LHCN-M2 (cell line): Measurements from ENCODE around the gene AMPH. TPM values are rescaled to one million over a fixed set of nuclear protein-coding genes. Genes with fewer than 3 reads are reported as not detected.
A peak's percentile ranks its signal among the peaks of the same experiment; 100 is the strongest.

ENCODE experiments used
- DNase-seq: peaks from one replicate; pipeline ENCODE4 v3.0.0-alpha.2; 2012; ENCODE audit warnings: low read depth
- polyA plus RNA-seq: library from polyadenylated mRNA; unstranded; fragments of >200 nt; gene quantifications from one replicate; pipeline ENCODE4 v1.2.1, GENCODE V29; 2012; ENCODE audit warnings: missing spikeins
- total RNA-seq: library from RNA; depleted of rRNA; stranded (reverse); fragments of >200 nt; gene quantifications from 2 replicates; pipeline ENCODE4 v1.2.3, GENCODE V29; 2014; rRNA removed

The AMPH gene
- 0.06 and 0.19 TPM in 2 replicates for total RNA-seq
- 0.05 TPM for polyA plus RNA-seq

DNA sequence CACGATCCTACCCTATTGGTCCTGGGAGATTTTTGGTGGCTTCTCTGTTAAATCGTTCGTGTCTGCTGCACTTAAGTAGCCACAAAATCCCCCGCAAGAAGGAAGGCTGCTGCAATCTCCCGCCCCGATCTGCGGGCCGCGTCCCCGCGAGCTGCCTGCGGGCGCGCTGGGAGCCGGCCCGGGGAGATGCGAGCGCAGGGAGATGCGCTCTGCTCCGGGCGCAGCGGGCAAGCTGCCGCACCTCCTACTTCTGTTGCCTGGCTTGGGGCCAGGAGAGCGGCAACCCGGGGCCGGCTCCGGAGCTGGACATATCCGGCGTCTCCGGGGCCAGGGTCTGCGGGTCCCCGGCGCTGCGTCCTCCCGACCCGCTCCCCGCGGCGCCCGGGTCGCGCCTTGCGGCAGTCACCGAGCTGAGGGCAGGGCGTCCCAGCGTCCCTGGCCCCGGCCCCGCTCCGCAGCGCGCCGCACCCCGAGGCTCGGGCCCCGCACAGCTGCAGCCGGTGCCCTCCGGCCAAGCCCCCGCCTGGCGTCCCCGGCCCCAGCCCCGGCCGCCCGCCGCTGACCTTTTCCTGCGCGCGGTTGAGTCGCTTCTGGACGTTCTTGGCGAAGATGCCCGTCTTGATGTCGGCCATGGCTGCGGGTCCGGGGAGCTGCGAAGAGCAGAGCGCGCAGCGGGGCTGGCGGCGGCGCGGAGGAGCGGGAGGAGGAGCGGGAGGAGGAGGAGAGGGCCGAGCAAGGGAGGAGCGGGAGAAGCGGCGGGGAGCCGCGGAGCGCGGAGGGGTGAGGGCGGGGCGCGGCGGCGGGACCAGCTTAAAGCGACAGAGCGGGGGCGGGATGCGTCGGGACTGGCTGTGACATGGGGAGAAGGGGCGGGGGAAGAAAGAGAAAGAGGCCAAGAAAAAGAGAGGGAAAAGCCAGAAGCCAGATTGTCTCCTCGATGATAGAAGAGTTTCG lies at the start of gene AMPH:
TSS of gene AMPH (minus strand) at position 654 of the 954 bp plus-strand sequence. CDS start at position 632, 22 bp downstream.
- DNase-seq: no peak

DNA sequence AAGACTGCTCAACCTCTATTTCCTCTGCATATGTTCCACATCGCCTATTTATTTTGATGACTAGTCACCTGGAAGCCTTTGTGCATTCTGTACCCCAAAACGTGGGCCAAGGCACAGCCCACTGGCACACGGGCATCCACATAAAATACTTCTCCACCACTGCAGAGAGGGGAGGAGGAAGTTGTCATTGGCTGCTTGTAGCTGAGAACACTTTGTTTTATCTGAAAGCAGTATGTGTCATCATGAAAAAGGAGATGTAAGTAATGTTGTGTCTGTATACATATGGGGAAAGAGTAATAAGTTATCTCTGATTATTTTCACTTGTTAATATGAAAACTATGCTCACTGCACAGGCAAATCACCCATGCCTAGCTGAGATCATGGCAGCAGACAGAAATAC lies 48.2 kb upstream of the AMPH start:
- DNase-seq: no peak

DNA sequence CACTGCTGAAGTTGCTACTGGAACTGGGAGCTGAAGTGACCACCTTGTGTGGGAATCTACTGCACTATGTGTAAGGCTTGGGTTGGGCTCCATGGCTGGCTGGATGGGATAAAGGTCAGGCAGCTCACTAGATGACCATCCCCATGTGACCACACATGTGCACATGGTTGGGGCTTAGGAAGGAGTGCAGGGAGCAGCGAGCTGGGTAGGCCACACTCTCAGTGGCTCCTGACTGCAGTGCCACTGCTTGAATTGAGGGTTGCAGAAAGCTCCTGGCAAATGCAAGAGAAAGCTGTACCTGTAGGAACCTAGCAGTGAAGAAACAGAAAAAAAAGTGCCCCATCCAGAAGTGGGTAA lies 47.5 kb upstream of the AMPH start:
- DNase-seq: no peak

DNA sequence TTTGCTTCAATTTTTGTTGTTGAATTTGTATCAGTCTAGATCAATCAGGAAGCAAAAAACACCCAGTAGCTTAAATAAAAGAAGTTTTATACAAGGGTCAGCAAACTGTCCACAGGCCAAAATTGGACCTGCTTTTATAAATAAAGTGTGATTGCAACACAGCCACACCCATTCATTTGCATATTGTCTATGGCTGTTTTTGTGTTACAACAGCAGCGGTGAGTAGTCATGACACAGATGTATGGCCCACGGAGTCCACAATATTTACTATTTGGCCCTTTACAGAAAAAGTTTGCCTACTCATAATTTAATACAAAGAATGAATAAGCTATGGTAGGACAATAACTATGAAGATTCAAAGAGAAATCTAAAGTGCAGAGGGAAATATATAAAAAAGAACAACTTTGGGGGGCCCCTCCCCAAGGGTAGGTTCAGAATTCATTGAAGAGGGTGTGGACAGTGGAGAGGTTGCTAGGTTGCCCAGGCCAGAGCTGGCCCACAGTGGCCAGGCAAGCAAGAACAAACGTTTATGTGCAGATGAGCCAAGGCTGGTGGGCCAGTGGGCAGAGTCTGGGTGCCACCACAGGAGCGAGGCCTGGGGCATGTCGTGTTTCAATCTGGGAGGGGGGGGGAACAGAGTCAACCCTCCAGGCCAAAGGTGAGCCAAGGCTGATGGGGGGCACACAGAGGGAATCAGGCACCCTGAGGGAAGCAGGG lies 47.0 kb upstream of the AMPH start:
- DNase-seq: no peak

DNA sequence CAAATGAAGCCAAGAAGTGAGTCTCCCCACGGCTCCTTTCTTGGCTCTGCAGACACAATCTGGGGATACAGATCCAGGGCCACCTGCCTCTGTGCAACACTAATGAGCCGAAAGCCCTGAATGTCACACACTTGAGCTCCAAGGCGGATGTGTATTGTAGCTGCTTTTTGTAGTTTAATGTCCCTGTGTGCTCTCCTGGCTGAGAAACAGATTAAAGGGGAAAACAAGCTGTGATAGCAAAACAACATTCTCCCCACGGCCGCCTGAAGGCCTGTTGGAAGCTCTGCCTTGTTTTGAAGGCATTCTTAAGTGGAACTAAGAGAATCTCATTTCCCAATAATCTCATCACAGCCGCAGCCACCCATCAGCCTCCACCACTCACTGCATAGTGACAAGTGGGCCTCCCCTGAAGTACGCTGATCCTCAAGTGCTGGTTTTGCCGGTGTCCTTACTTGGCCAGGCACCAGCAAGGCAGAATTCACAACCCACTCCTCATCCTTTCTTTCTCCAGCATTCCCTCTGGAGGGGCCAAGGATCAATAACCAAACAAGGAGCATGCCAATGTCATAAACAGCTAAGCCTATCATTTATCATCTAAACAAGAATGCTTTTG lies 44.4 kb upstream of the AMPH start:
- no peak for DNase-seq

DNA sequence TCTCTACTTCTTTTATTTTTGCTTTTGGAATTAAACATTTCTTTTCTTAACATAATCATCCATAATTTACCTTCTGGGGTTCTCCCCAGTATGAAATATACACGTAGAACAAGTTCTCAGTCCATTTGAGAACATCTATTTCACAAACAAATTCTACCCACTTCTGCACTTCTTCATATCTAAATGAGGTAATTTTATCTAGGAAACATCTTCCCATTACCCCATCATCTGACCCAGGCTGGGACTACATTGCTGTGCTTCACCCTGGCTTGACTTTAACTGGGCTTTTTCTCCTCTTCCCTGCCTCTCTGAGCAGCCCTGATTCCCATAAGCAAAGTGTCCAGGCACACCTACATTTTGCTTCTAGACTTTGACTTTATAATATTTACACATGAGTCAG lies 43.3 kb upstream of the AMPH start:
- no peak for DNase-seq

DNA sequence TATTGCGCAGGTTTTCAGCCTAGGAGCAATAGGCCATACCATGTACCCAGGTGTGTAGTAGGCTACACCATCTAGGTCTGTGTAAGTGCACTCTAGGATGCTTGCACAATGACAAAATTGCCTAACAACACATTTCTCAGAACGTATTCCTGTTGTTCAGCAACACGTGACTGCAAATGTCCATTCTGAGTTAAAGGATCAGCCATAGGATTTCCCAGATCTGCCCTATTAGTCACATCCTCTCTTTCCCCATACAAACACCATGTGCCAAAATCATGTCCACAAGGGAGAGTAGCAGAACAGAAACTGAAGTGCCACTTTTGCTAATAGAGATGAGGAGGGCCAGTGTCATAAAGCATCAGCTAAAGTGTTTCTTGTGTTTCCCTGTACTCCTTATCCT lies 42.6 kb upstream of the AMPH start:
- DNase-seq: peak; percentile 85

DNA sequence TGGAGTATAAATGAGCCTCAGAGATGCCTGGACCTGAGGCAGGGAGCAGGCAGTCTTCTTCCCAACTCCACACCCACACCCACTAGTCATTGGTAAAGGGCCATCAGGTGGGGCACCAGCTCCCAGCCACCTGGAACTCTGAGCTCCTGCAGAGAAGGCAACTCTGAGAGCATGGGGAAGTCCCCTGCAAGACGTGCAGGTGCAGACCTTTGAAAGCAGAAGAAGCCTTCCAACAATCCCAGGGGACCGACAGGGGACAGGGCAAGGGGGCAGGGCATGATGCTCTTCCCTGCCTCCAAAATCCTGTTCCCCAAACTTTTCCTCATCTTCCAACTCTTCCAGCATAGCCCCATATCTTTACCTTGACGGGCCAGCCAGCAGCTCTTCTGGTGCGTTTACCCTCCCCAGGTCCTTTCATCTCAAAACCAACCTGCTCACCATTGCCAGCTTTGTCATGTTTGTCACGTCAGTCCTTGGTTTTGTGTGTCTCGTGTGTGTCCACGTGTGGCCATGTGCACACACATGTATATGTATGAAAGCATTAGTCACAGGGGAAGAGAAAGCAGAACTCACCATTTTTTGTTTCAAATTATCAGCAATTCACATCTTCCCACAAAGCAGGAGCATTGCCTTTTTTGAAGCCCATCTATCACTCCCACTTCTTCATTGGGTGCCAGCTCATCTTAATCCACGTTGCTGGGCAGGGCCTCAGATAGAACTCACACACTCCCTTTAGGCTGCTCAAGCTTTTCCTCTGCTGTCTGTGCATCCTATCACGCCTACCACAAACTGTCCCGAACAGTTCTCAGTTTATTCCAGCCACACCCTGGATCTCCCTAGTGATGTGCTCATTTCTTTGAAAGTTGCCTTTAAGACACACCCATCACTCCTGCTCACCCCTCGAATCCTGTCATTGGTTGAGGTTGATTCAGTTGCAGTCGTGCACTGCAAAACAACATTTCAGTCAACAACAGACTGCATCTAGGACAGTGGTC lies 41.0 kb upstream of the AMPH start:
- no peak for DNase-seq

DNA sequence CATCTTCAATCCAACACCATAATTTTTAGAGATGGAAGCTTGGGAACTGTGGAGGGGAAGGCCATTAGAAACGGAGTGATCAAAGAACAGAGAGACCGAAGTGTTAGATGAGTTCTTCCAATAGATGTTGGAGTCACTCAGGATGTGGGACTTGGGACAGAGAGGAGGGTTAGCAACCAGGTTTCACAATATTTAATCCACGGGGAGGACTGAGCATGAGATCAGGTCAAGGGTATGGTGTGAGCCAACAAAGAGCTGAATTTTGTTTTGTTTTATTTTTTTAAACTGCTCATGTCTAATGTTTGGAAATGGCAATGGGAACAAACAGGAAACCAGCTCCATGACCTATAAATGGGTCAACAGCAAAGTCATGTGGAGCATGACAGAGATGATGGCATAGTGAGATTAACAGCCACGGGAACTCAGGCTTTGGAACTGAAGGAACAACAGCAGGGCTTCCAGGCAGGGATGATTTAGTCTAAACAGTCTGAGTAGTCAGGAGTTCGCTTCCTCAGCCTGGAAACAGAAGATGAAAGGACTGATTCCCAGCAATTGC lies 38.9 kb upstream of the AMPH start:
- DNase-seq: no peak

DNA sequence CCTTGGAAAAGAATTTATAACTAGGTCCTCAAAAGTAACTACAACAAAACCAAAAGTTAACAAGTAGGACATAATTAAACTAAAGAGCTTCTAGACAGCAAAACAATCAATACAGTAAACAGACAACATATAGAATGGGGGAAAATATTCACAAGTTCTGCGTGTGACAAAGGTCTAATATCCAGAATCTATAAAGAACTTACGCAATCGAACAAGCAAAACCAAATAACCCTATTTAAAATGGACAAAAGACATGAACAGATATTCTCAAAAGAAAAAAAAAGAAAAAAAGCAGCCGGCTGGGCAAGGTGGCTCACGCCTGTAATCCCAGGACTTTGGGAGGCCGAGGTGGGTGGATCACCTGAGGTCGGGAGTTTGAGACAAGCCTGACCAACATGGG lies 33.8 kb upstream of the AMPH start:
- no peak for DNase-seq

DNA sequence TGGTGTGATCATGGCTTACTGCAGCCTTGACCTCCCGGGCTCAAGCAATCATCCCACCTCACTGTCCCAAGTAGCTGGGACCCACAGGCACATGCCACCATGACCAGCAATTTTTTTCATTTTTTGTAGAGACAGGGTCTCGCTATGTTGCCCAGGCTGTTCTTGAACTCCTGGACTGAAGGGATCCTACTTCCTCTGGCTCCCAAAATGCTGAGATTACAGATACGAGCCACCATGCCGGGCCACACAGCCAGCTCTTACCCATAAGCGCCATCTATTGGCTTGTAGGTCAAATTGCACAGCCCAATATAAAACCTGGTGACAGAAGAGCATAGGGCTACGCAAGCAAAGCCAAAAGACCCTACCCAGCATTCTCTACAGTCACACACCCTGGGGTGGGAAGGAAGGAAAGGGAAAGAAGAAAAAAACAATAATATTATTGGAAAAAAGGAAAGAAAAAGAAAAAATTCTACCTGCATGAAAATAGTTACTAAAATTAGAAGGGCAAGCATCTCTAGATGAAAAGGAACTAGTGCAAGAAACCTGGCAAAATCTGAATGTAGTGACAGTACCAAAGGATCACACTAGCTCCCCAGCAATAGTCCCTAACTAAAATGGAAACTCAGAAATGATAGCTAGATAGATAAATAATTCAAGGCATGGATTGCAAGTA lies 29.4 kb upstream of the AMPH start:
- DNase-seq: peak; percentile 48

DNA sequence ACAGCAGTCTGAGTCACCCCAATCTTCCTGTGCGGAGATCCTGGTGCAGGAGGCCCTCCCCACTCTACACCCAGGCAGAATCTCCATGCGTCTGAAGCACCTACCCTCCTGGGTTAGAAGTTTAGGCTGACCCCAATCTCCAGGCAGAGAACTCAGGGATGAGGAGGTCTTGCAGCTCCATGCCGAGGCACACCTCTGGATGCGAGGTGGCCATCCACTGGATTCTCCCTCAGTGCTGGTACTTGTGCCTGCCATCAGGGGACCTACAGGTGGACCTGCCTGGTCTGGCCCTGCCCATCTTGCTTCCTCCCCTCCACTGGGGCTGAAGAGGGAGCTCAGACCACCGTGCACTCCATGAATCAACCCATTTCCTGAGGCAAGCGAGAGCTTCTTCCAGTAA lies 28.8 kb upstream of the AMPH start:
- DNase-seq: no peak

DNA sequence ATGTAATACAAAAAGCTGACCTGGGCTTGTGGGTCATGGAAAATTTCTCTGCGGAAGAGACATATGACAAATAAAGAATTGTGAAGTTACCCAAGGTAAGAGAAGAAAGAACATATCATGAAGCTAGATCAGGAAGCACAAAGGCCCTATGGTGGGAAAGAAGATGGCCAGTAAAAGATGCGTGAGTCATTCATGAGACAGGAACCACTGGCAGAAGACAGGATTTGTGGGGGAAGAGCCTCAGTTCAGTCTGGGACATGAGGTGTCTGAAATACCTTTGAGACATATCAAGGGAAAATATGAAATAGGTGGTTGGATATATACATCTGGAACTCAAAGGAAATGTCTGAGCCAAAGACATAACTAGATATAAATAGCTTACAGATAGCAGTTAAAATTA lies 27.7 kb upstream of the AMPH start:
- DNase-seq: no peak

DNA sequence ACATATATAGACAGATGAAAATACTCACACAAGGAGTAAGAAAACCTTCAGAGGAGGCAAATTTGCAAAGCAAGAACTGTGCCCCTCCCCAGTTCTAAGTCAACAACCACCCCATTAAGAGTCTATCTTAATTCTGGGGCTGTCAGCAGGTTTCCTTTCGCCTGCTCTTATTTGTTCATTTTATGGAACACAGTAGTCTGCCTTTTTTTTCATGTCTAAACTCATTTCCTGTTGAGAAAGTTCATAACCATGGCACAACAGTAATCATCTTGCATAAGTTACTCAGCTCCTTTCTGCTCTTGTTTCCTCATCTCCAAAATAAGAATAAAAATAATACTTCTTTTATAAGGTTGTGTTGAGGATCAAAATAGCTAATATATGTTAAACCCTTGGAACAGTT lies 25.8 kb upstream of the AMPH start:
- no peak for DNase-seq

DNA sequence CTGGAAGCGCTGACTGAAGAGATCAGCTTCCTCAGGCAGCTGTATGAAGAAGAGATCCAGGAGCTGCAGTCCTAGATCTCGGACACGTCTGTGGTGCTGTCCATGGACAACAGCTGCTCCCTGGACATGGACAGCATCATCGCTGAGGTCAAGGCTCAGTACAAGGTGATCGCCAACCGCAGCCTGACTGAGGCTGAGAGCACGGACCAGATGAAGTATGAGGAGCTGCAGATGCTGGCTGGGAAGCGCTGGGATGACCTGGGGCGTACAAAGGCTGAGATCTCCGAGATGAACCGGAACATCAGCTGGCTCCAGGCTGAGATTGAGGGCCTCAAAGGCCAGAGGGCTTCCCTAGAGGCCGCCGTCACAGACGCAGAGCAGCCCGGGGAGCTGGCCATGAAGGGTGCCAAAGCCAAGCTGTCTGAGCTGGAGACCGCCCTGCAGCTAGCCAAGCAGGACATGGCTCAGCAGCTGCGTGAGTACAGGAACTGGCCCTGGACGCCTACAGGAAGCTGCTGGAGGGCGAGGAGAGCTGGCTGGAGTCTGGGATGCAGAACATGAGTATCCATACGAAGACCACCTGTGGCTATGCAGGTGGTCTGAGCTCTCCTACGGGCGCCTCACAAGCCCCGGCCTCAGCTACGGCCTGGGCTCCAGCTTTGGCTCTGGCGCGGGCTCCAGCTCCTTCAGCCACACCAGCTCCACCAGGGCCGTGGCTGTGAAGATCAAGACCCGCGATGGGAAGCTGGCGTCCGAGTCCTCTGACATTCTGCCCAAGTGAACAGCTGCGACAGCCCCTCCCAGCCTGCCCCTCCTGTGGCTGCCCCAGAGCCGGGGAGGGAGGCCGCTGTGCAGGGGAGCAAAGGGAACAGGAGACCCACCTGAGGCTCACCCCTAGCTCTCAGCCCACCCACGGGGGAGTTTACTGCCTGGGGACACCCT lies 24.9 kb upstream of the AMPH start:
- DNase-seq: no peak

DNA sequence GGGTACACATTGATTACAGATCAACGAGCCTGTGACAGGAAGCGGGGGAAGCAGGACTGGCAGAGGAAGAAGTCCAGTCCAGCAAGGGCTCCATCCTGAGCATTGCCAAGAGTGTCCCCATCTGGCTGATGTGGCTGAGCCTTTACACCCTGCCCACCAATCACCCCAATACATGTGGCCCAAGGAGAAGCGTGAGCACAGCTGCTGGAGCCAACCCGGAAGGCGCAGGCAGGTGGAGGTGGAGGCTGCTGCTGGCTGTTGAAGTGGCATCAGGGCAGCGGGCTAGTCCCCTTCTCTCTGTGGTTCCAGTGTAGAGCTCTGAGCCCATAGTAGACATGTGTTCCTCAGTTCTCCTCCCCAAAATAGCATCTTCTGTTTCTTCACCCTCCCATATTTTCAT lies 6.8 kb upstream of the AMPH start:
- DNase-seq: no peak

DNA sequence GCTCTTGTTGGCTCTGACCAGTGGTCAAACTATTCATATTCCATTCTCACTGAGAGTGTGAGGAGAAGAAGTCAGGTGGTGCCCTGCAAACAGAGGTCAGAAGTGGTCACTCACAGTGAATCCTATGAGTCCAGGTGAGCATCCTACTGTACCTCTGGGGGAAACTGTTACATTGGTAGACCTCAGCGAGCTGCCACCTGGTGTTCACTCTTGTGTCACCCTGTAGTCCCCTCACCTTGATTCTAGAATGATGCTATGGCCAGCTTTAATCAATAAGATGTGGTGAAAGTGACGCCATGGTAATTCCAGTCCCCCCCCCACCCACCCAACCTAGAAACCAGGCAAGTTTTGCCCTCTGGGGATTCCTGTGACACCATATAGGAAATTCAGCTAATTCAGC lies 1.2 kb upstream of the AMPH start:
- no peak for DNase-seq

DNA sequence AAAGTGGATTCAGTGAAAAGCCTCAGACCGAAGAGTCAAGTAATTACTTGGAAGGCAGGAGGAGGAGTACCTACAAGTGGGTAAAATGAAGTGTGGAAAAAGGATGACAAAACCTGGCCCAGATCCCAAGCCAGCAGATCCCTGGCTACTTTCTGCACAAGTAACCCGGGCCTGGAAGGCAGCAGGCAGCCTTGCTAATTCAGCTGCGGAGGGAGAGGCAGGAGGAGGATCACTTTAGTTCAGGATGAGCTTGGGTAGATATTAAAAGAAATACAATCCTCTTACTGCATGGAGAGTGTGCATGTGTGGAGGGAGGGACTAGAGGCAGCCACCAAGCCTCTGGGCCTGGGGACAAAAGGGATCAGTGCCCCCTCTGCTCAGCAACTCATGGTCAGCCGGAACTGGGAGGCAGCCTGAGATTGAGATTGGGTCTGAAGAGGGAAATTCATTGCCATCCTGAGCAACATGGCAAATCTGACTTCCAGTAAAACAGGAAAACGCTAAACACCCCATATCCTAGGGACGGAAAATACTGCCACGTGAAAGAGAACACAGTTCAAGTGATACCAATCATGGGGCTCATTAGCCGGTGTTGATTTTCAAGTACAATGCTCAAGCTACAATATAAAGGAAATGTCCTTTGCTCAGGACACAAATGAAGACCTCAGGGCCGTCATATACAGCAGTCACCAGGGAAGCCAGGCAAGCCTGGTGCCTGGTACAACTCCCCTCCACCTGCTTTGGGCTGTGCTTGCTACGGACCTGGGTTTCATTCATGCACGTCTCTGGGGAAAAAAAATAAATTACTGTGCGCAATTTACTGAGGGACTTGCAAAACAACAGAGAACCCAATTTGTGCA lies 1.3 kb downstream of the AMPH start:
- no peak for DNase-seq
